ENCODE results near the gene FLNB.
A peak's percentile ranks its signal among the peaks of the same experiment; 100 is the strongest.
"Not testable (repeated sequence)": the region's sequence is repeated elsewhere in the genome, so short reads cannot be mapped to it uniquely, and the experiment has no call there.

FLNB gene

DNA sequence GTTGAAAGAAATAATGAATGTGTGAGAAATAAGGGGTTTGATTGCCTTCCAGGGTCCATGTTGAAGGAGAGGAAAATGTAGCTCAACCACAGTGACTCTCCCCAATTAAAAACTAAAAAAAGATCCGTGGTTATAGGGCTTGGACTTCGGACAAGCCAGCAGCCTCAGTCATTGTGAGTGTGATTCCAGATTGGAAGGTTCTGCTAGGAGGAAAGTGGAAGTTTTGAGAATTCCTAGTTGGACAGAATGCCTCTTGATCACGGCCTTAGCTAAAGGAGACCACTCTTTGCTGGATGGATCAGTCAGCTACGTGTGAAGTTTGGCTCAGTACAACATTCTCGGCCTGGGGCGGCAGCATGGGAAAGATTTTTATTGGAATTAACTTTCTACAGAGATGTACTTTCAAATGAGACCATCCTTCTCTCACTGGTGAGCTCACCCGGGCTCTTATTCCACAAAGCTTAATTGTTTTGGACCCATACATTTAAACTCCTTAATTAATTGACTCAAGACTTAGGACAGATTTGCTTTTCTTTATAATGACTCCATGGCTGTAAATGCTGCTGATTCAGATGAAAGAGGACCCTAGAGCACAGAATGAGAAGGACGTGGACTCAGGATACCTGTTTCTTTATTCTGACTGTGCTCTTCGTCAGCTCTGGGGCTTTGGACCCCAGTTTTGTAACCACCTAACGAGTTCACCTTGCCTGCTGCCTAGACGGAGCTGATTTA, 27.5 kb downstream of the FLNB start:
- no peak for DNase-seq

- DNase-seq: no peak
These were observed 28.2 kb downstream of the FLNB start for GRCh38 chr3:58036293-58037032.

GRCh38 chr3:58037141-58037910, 29.1 kb downstream of the FLNB start:
- DNase-seq: no peak

DNA sequence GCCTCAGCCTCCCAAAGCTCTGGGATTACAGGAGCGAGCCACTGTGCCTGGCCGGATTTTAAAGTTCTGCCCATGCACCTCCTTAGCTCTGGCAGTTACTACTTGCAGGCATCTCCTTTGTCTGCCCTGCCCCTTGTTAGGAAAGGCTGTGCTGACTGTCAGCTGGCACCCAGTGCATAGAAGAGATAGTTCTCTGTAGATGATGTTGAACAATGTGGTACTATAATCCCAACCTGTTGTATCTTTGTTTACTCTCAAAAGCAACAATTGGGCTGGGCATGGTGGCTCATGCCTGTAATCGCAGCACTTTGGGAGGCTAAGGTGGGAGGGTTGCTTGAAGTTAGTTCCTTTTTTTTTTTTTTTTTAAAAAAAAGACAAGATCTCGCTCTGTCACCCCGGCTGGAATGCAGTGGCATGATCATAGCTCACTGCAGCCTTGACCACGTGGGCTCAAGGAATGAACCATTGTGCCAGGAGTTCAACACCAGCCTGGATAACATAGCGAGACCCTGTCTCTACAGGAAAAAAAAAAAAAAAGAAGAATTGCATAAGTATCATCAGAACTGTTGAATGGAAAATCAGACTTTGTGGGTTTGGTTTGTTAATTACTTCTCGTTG, 30.6 kb downstream of the FLNB start:
- peak in 1 of 2 experiments; percentile 15 for DNase-seq

DNA sequence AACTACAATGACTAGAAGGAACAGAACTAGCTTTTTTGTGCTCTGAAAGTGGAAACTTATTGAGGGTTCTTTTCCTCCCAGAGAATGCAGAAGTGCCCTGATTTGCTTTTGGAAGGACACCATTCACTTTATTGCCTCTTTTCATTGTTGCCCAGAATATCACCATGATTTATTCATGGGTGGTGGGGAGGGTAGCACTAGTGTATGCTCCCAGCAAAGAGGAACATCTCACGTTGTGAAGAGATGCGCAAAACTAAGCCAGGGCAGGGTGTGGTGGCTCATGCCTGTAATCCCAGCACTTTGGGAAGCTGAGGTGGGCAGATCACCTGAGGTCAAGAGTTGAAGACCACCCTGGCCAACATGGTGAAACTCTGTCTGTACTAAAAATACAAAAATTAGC, 31.4 kb downstream of the FLNB start:
- no peak for DNase-seq

- DNase-seq: no peak
These were observed 33.1 kb downstream of the FLNB start for GRCh38 chr3:58041182-58041825.

DNA sequence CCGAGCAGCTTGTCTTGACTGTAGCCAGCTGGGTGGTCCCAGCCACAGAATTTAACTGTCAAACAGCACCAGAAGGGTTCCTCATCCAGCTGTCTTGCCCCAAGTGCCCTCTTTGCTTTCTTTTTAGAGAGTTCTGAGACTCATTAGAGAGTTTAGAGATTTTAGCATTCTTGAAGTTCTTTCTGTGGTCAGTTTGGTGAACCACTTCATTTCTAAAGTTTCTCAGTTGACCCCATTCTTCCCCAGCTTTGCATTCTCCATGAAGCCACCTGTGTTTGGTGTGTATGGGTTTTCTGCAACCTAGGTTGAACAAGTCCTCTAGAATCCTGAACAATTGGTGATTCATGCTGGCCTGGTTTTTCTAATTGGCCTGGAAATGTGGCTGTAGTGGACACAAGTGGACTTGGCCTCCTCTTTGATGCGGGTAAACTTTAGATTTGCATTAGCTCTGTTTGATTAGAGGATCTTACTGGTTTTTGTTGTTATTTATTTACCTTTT, 33.7 kb downstream of the FLNB start:
- no peak for DNase-seq

DNA sequence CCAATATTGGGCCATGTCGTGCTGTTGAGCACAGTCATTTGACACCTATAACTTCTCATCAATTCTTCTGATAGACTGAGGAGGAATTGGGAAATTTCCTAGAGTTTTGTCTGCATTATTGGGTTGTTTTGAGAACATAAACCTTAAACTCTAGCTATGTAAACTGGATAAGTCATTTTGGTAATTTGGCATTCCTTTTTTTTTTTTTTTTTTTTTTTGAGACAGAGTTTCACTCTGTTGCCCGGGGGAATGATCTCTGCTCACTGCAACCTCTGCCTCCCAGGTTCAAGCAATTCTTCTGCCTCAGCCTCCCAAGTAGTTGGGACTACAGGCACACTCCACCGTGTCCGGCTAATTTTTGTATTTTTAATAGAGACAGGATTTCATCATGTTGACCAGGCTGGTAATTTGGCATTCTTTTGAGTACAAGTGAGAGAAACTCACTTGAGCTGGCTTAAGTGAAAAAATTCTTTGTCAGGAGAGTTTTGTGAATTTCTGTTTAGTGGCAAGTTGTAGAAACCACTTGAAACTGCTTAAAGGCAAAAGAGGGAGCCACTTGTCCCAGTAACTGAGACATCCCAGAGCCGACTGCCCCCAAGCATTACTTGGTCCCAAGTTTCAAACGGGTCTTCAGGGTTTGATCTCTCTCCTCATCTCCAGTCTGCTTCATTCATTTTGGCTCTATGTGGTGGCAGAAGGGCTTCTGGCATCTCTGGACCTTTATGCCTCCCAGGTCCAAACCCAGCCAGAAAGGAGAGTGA, 34.9 kb downstream of the FLNB start:
- DNase-seq: no peak

GRCh38 chr3:58043933-58044332, 35.7 kb downstream of the FLNB start:
- DNase-seq: no peak

DNA sequence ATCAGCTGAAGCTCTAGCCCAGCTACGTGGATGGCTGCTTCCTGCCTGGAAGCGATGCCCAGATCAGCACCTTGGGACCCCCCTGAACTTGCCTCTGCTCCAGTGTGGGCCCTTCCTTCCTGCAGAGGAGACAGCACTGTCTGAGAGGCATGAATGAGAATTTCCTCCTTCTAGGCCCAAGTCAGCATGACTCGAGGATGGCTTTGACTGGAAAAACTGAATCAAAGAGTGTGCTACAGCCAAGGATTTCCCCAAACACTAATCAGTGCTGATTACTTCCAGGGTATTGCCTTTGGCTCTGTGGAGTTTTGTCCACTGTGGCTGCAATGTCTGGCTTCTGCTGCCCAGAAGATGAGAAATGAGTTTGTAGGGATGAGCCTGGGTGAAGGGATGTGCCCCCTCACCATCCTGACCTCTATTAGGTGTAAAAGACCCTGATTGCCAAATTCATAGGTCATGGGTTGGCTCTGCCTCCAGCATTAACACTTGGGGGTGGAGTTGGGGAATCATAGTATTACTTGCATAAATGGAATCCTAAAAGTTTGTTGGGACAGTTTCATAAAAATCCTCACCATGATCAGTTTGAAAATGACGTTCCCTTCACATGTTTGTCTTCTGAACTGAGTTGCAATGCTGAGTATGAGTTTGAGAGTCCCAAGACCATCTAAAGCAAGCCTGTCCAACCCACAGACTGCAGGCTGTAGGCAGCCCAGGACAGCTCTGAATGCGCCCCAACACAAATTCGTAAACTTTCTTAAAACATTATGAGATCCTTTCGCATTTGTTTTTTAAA, 36.7 kb downstream of the FLNB start:
- DNase-seq: no peak

- no peak for DNase-seq
These were observed 39.6 kb downstream of the FLNB start for GRCh38 chr3:58047826-58048225.

- no peak for DNase-seq
These were observed 40.1 kb downstream of the FLNB start for GRCh38 chr3:58048301-58048700.

DNA sequence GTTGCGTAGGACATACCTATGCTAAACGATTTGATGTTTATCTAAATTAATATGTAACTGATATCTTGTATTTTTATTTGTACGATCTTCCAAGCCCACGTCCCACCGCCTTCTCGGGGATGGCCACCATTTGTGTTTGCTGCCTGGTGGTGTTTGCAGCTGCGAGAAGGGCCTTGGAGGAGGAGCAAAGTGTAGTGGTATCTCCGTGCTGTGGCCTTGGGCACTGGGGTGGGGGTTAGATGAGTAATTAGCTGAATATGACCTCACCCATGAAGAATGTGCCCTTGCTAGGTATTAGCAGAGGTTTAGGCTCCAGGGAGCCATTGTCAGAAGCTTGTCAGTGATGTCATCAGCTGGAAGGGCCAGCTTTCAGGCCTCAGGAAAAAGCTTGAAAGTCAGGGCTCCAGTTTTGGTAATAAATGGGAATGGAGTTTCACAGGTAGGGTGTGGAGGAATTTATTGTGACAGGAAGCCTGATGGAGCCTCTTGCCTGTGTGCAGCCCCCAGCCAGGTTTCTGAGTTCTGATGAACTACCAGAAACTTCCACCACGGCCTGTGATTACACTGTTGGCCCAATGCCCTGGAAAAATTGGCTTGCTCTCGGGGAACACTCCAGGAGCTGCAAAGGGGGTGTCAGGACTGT, 41.0 kb downstream of the FLNB start:
- DNase-seq: no peak

- peak; percentile 96 to 97 for DNase-seq
These were observed 43.0 kb downstream of the FLNB start for GRCh38 chr3:58051196-58051595.

GRCh38 chr3:58051658-58052261, 43.5 kb downstream of the FLNB start:
- DNase-seq: not testable (repeated sequence)

- DNase-seq: peak; percentile 86 to 92
These were observed 44.4 kb downstream of the FLNB start for GRCh38 chr3:58052373-58053273.

DNA sequence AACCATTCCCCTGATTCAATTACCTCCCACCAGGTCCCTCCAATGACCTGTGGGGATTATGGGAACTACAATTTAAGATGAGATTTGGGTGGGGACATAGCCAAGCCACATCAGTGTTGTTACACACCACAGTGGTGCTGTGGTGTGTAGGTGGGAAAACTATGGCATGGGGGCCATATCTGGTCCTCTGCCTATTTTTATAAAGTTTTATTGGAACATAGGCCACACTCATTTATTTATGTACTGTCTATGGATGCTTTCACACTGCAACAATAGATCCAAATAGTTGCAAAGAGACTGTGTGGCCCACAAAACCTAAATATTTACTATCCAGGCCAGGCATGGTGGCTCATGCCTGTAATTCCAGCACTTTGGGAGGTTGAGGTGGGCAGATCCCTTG, 46.4 kb downstream of the FLNB start:
- DNase-seq: no peak

GRCh38 chr3:58055314-58055713, 47.1 kb downstream of the FLNB start:
- no peak for DNase-seq

DNA sequence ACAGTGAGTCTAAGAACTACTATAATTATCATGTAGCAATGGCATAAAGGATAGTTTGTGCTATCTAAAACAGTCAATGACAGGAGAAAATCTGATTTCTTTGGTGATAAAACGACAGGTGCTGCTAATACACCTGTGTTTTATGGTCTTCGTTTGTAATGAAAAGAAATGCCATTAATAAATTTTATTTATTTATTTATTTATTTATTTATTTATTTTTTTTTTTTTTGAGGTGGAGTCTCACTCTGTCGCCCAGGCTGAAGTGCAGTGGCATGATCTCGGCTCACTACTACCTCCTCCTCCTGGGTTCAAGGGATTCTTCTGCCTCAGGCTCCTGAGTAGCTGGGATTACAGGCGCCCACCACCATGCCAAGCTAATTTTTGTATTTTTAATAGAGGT, 47.7 kb downstream of the FLNB start:
- DNase-seq: not testable (repeated sequence)
